Liver (tissue), 9 donors: ENCODE results near the gene PHOX2A. TPM values are rescaled to one million over a fixed set of nuclear protein-coding genes. Genes with fewer than 3 reads are reported as not detected.

Source experiments
- DNase-seq: peaks from one replicate; pipeline ENCODE4 v3.0.0-alpha.2; 2017; ENCODE audit warnings: low spot score
- H3K27ac ChIP-seq, 2 donors: one replicate each; pipeline ENCODE4 v1.7.0; 2013; ENCODE audit warnings: inconsistent platforms in 2 of 2, low read length in 2 of 2, control low read depth in 1 of 2, low read depth in 1 of 2, mild to moderate bottlenecking in 1 of 2
- H3K27me3 ChIP-seq, 4 donors: one replicate each; pipeline versions ENCODE4 v1.6.1 to v1.7.0; 2013; ENCODE audit warnings: low read length in 3 of 4, inconsistent platforms in 1 of 4, mild to moderate bottlenecking in 1 of 4, moderate library complexity in 1 of 4; ENCODE audit not compliant: control insufficient read depth in 4 of 4, insufficient read depth in 4 of 4
- H3K36me3 ChIP-seq, 4 donors: one replicate each; pipeline versions ENCODE4 v1.6.1 to v1.7.0; 2013; ENCODE audit warnings: low read length in 3 of 4, mild to moderate bottlenecking in 3 of 4, low read depth in 1 of 4, moderate library complexity in 1 of 4; ENCODE audit not compliant: control insufficient read depth in 4 of 4, insufficient read depth in 3 of 4
- H3K4me1 ChIP-seq, 4 donors: one replicate each; pipeline versions ENCODE4 v1.6.1 to v1.7.0; 2013; ENCODE audit warnings: low read length in 3 of 4, mild to moderate bottlenecking in 3 of 4, moderate library complexity in 1 of 4; ENCODE audit not compliant: control insufficient read depth in 4 of 4, insufficient read depth in 4 of 4
- H3K4me3 ChIP-seq, 3 donors: one replicate each; pipeline versions ENCODE4 v1.6.1 to v1.7.0; 2013; ENCODE audit warnings: low read length in 3 of 3, control low read depth in 1 of 3, low read depth in 1 of 3, mild to moderate bottlenecking in 1 of 3
- H3K9ac ChIP-seq, 2 donors: one replicate each; pipeline ENCODE4 v1.7.0; 2013; ENCODE audit warnings: low read length in 2 of 2, mild to moderate bottlenecking in 2 of 2, moderate library complexity in 2 of 2, control low read depth in 1 of 2, low read depth in 1 of 2
- H3K9me3 ChIP-seq, 4 donors: one replicate each; pipeline versions ENCODE4 v1.6.1 to v1.7.0; 2013; ENCODE audit warnings: low read length in 3 of 4; ENCODE audit not compliant: control insufficient read depth in 4 of 4
- ATF3 ChIP-seq: IDR thresholded peaks from 2 replicates; pipeline ENCODE4 v1.6.1; 2016; ENCODE audit warnings: antibody characterized with exemption
- CTCF ChIP-seq: fragments of 150-350 bp; IDR thresholded peaks from 2 replicates; pipeline ENCODE4 v1.5.1; 2017; ENCODE audit warnings: improper control_type of control experiment, low read depth, low read length; ENCODE audit not compliant: missing input control
- FOXA1 ChIP-seq: IDR thresholded peaks from 2 replicates; pipeline ENCODE4 v1.6.1; 2016; ENCODE audit warnings: antibody characterized with exemption
- GABPA ChIP-seq, 2 donors: IDR thresholded peaks in 1 of 2; conservative IDR thresholded peaks in 1 of 2; 2 replicates each; pipeline ENCODE4 v1.6.1; 2016; ENCODE audit warnings: antibody characterized with exemption in 2 of 2, mild to moderate bottlenecking in 1 of 2, moderate library complexity in 1 of 2
- HNF4A ChIP-seq, 2 donors: conservative IDR thresholded peaks; 2 replicates each; pipeline ENCODE4 v1.6.1; 2016; ENCODE audit warnings: antibody characterized with exemption in 2 of 2, mild to moderate bottlenecking in 2 of 2
- HNF4G ChIP-seq: IDR thresholded peaks from 2 replicates; pipeline ENCODE4 v1.6.1; 2016; ENCODE audit warnings: antibody characterized with exemption
- NR2F2 ChIP-seq: IDR thresholded peaks from 2 replicates; pipeline ENCODE4 v1.6.1; 2016; ENCODE audit warnings: antibody characterized with exemption
- RAD21 ChIP-seq, 2 donors: IDR thresholded peaks; 2 replicates each; pipeline ENCODE4 v1.6.1; 2016; ENCODE audit warnings: antibody characterized with exemption in 2 of 2, mild to moderate bottlenecking in 2 of 2
- REST ChIP-seq: IDR thresholded peaks from 2 replicates; pipeline ENCODE4 v1.6.1; 2016; ENCODE audit warnings: antibody characterized with exemption, mild to moderate bottlenecking
- RXRA ChIP-seq, 2 donors: IDR thresholded peaks; 2 replicates each; pipeline ENCODE4 v1.6.1; 2017 to 2018; ENCODE audit warnings: antibody characterized with exemption in 2 of 2, mild to moderate bottlenecking in 1 of 2
- TAF1 ChIP-seq: conservative IDR thresholded peaks from 2 replicates; pipeline ENCODE4 v1.6.1; 2016; ENCODE audit warnings: antibody characterized with exemption, mild to moderate bottlenecking
- YY1 ChIP-seq: IDR thresholded peaks from 2 replicates; pipeline ENCODE4 v1.6.1; 2016; ENCODE audit warnings: antibody characterized with exemption, mild to moderate bottlenecking
- ZBTB33 ChIP-seq: IDR thresholded peaks from 2 replicates; pipeline ENCODE4 v1.6.1; 2016; ENCODE audit warnings: antibody characterized with exemption
- WGBS: extraction: QIAGEN DNeasy Blood & Tissue Kit; methylation state at CpG from one replicate; pipeline ENCODE4 v1.1.7; 2013; 5-methylcytosine and 5-hydroxymethylcytosine counted together
- polyA plus RNA-seq, 2 donors: library from polyadenylated mRNA; stranded (reverse) in 1 of 2; unstranded in 1 of 2; fragments of 200-250 nt in 1 of 2; fragments of >200 nt in 1 of 2; fragmentation: Nextera tagmentation in 1 of 2; extraction: Ambion mirVana in 1 of 2; gene quantifications; one replicate each; pipeline versions ENCODE4 v1.2.1 to v1.2.3, GENCODE V29; 2013 to 2015
- total RNA-seq, 2 donors: library from RNA; depleted of rRNA; stranded (reverse); fragments of >200 nt; gene quantifications; one replicate each; pipeline ENCODE4 v1.2.3, GENCODE V29; 2014
- donor health status: healthy.
- donor health status: healthy.
- donor health status: healthy.
- donor health status: healthy.
- donor health status: healthy.

Gene PHOX2A
- total and polyA plus RNA-seq, 4 donors: not detected

- TF ChIP-seq TAF1 (no peak), YY1 (no peak), ATF3 (no peak), HNF4G (no peak), GABPA (IDR thresholded peaks at IDR 0.05 in 1 of 2, conservative IDR thresholded peaks at IDR 0.05 in 1 of 2) (no peak), REST (no peak), CTCF (no peak), HNF4A (conservative IDR thresholded peaks at IDR 0.05) (no peak), RAD21 (IDR thresholded peaks at IDR 0.05) (no peak), ZBTB33 (no peak), RXRA (IDR thresholded peaks at IDR 0.05) (no peak)
- Histone ChIP-seq H3K27me3 (no peaks in the 10 kb centered on the region), H3K27ac (no peak overlapping the region), H3K9ac (no peak overlapping the region), H3K4me1 (peaks cover 0 to 11% (median 6%) of the 10 kb centered on the region in 4 donors), H3K36me3 (peaks cover 22 to 79% (median 41%) of the 10 kb centered on the region in 4 donors), H3K9me3 (no peaks in the 10 kb centered on the region), H3K4me3 (no peak overlapping the region)
- WGBS: 84% methylated on average over 3 of the region's 3 CpGs
- peak; percentile 32 for DNase-seq
Observed at GRCh38 chr11:72234514-72234830, 9.5 kb downstream of the PHOX2A start.

- TF ChIP-seq FOXA1 (no peak), YY1 (no peak), ATF3 (no peak), TAF1 (no peak), NR2F2 (no peak)
- no peak for DNase-seq
Observed at GRCh38 chr11:72233773-72234513, 10.0 kb downstream of the PHOX2A start.

More at GRCh38 chr11:72233773-72234513, 10.0 kb downstream of the PHOX2A start:
- H3K27ac ChIP-seq: no peak overlapping the region
- 93% methylated on average over 8 of the region's 8 CpGs for WGBS
- peaks cover 0 to 6% (median 1%) of the 10 kb centered on the region in 4 donors for H3K4me1 ChIP-seq
- H3K27me3 ChIP-seq: no peaks in the 10 kb centered on the region
- peaks cover 22 to 85% (median 43%) of the 10 kb centered on the region in 4 donors for H3K36me3 ChIP-seq
- H3K4me3 ChIP-seq: no peak overlapping the region
- H3K9me3 ChIP-seq: no peaks in the 10 kb centered on the region
- no peak overlapping the region for H3K9ac ChIP-seq
